AG04449 (cell line): ENCODE data around the gene EDAR.

Experiments
- CTCF ChIA-PET: fragments of 350-600 bp; formaldehyde crosslinking; extraction: SDS; loops from one replicate; lab custom pipeline; 2021; ENCODE audit warnings: antibody characterized with exemption; lab: Yijun Ruan, JAX
- POLR2A ChIA-PET: fragments of 400-600, 350-600 bp; formaldehyde crosslinking; extraction: SDS; loops from one replicate; lab custom pipeline; 2020; ENCODE audit warnings: antibody characterized with exemption, inconsistent platforms; lab: Yijun Ruan, JAX
- DNase-seq: peaks from one replicate; pipeline ENCODE4 v3.0.0-alpha.2; 2010; ENCODE audit warnings: low read depth, low spot score
- H3K4me3 ChIP-seq: 2 replicates; pipeline ENCODE4 v1.5.1; 2011; ENCODE audit warnings: low read depth, mild to moderate bottlenecking, control low read depth, low read length
- TF ChIP-seq, protein P1 (sequence below): IDR thresholded peaks from one replicate; pipeline ENCODE4 v1.5.1; 2011; ENCODE audit warnings: mild to moderate bottlenecking, moderate library complexity, low read length, control low read depth, inconsistent platforms; ENCODE audit not compliant: insufficient read depth; ENCODE audit errors: missing control alignments

Gene EDAR

DNA sequence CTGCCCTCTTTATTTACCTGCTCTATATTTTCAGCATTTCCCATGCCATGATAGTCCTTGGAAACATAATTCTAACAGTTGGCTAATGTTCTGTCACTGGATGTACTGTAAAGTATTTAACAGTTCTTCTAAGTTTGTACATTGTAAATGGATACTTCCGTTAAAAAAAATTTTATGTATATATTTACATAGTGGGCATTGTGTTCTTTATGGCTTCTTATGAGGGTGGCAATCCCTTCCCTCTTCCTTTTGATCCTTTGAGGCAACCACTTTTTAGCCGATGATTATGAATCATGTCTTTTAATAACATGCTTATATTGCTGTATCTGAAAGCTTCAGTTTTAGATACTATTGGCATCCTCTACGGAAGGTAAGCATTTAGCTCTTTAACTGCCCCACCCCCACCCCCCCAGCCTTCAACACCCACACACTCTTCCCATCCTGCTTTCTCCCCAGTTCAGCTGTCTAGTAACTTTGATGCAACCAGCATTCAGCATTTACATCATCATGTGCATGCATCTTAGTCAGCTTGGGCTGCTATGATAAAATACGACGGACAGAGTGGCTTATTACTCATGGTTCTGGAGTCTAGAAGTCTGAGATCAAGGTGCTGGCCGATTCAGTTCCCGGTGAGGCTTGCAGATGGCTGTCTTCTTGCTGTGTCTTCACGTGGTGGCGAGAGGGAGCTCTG is 21.0 kb upstream of the EDAR start:
- DNase-seq: no peak
- POLR2A ChIA-PET: interaction anchor here (0.7 kb wide), 1 partner anchor 296 kb away, joined by 3 read pairs; no protein-coding TSS in a partner anchor
- CTCF ChIA-PET: interaction anchor here (1.3 kb wide), 1 partner anchor 42 kb away, joined by 3 read pairs; no protein-coding TSS in a partner anchor
- TF ChIP-seq, protein P1, sequence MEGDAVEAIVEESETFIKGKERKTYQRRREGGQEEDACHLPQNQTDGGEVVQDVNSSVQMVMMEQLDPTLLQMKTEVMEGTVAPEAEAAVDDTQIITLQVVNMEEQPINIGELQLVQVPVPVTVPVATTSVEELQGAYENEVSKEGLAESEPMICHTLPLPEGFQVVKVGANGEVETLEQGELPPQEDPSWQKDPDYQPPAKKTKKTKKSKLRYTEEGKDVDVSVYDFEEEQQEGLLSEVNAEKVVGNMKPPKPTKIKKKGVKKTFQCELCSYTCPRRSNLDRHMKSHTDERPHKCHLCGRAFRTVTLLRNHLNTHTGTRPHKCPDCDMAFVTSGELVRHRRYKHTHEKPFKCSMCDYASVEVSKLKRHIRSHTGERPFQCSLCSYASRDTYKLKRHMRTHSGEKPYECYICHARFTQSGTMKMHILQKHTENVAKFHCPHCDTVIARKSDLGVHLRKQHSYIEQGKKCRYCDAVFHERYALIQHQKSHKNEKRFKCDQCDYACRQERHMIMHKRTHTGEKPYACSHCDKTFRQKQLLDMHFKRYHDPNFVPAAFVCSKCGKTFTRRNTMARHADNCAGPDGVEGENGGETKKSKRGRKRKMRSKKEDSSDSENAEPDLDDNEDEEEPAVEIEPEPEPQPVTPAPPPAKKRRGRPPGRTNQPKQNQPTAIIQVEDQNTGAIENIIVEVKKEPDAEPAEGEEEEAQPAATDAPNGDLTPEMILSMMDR: no peak
- no peak overlapping the region for H3K4me3 ChIP-seq

DNA sequence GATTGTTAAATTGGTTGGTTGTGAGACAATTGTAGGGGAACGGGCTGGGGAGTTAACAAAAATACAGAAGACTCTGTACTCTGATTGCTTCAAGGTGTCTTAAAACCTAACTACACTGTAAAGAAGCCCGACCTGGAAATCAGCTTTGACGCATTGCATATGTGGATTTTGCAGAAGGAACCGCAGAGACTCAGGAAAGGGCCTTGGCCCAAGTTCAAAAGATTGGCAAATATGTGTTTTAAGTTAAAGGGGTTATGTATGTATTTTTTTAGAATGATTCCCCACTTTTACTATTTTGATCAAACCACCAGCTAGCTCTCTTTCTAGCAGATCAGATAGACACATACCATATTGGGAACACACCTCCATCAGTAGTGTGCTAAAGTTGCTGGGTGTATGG is 18.0 kb upstream of the EDAR start:
- no peak for DNase-seq
- ChIA-PET CTCF (no interaction called here), POLR2A (no interaction called here)
- TF ChIP-seq, protein P1: no peak
- H3K4me3 ChIP-seq: no peak overlapping the region

DNA sequence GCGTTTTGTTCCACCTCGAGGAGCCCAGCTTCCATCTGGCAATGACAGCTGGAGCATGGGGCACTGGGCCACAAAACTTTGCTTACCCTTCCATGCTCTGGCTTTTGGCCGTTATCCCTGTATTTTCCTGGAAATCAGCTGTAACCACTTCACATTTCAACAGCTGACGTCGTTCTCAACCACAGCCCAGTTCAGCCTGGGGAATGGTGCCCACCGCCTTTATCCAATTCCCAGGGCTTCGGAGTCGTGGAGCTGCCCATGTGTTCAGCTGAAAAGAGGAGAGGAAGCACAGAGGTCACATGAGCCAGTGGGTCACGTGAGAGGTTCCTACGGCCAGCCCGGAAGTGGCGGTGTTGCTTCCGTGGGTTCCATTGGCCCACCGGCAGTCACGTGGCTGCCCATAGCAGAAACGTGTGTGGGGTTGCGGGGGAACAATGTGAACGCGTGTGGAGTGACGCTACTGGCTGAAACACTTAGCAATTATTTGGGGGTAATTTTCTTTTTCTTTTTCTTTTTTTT is 16.7 kb upstream of the EDAR start:
- no peak overlapping the region for H3K4me3 ChIP-seq
- TF ChIP-seq, protein P1: no peak
- POLR2A ChIA-PET: no interaction called here
- no peak for DNase-seq
- CTCF ChIA-PET: no interaction called here

DNA sequence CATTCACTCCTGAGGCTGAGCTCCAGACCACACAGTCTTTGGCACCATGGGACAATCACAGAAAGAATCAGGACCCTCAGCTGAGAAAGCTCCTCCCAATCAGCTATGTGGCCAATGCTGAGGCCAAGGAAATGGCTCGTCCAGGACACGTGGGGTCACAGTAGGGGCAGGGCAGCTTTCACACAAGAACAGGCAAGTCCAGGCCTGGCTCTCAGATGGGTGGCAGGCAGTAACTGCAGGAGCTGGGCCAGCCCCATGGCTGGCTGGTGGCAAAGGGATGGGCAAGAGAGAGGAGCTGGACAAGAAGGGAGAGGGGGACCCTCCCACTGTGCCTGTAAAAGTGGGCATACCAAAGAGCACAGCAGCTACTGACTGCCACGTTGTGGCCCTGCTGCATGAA is 12.2 kb upstream of the EDAR start:
- ChIA-PET POLR2A (no interaction called here), CTCF (no interaction called here)
- no peak overlapping the region for H3K4me3 ChIP-seq
- DNase-seq: no peak
- TF ChIP-seq, protein P1: no peak

DNA sequence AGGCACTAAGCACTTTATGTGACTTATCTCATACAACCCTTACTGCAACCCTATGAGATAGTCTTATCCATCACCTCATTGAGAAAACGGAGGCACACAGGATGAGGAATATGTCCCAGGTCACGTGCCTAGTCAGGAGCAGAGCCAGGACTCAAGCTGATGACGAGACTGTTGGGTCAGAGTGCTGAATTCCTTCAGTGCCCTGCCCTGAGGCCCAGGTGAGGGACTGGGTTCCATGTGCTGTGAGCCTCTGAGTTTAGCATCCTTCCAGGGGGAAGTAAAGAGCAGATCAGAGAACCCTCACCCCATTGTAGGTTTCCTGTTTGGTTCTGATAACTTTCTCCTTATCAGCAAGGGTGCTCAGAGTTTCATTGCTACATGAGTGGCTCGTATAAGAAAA is 11.7 kb upstream of the EDAR start:
- POLR2A ChIA-PET: no interaction called here
- H3K4me3 ChIP-seq: no peak overlapping the region
- no peak for DNase-seq
- TF ChIP-seq, protein P1: no peak
- CTCF ChIA-PET: no interaction called here

DNA sequence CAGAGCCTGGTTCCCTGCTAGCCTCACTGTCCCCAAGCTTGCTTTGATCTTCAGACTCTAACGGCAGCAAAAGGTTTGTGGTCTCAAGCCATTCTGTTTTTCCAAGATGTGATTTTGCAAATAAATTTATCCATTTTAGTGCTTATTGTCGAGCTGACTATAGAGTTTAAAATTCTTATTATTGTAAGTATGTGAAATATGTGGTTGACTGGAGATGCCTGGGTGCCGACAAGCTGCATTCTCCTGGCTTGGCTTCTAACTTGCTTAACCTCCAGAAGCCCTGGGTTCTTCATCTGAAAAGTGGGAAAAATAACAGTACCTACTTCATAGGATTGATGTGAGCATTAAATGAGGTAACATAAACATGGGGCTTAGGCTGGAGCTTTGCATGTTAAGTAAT is 9.9 kb upstream of the EDAR start:
- ChIA-PET CTCF (interaction anchor here (1.0 kb wide), 1 partner anchor 16 kb away, joined by 3 read pairs; no protein-coding TSS in a partner anchor), POLR2A (no interaction called here)
- peak; percentile 17 for DNase-seq
- no peak overlapping the region for H3K4me3 ChIP-seq
- TF ChIP-seq, protein P1: no peak
